GM18868 (cell line): ENCODE data around the gene ENPP3.

Experiments
- ATAC-seq: cut with Tn5 transposase; IDR thresholded peaks from one replicate; pipeline ENCODE4 v1.9.1; 2021; ENCODE audit warnings: mild to moderate bottlenecking, moderate library complexity; ENCODE audit not compliant: unreplicated experiment

Gene ENPP3

GRCh38 chr6:131642565-131642964 lies 5.5 kb downstream of the ENPP3 start:
- no peak for ATAC-seq

- no peak for ATAC-seq
Observed at GRCh38 chr6:131642987-131643611, 6.0 kb downstream of the ENPP3 start.

DNA sequence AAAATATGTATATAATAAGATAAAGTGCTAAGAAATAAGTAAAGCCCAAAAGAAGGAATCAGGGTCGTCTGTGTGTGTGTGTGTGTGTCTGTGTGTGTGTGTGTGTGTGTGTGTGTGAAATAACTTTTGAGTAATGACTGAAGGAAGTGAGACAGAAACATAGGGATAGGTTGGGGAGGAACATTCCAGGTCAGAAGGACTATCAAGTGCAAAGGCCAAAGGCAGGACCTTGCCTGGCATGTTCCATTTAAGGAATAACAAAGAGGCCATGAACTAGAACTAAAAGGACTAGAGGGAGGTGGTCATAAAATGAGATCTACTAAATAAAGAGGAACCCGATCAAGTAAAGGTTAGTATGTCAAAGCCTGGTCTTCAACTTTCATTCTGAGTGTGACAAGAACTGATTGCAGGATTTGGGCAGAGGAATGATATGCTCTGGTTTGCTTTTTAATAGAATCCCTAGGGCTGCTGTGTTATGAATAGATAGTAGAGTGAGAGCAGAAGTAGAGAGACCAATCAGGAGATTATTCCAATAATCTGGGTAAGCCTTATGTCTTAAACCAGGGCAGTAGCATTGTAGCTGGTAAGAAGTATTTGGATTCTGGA lies 6.9 kb downstream of the ENPP3 start:
- ATAC-seq: no peak

DNA sequence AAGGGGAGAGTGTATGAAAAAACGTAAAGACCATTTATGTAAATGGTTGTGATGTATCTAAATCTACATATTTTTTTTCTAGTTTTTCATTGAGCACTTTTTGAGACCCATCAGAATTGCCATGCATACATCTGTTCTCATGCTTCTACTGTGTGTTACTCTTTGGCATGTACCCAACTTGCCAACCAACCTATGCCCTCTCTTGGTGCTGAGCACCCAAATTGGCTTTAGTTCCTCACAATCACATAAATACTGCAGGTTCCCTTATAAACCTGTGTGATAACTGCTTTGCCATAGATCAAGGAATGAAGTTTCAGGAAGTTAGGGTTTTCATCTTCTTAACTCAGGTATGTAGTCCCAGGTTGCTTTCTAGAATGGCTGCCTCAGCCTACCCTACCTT lies 7.8 kb downstream of the ENPP3 start:
- no peak for ATAC-seq

DNA sequence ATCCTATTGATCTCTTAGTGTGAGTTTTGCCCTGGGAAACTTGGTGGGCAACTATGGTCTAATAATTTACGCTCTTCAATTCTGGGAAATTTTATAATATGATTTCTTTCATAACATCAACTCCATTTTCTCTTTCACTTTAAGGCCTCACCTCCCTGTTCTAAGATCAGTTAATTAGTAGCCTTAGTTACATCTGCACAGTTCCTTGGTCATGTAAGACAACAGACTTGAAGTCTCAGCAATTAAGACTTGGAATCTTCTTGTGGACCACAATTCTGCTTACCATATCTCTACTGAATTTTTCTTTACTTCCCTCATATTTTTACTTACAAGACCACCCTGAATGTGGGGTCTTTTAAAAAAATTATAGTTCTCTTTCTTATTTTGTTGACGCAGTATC lies 8.7 kb downstream of the ENPP3 start:
- no peak for ATAC-seq

- ATAC-seq: no peak
Observed at GRCh38 chr6:131646249-131646670, 9.2 kb downstream of the ENPP3 start.

DNA sequence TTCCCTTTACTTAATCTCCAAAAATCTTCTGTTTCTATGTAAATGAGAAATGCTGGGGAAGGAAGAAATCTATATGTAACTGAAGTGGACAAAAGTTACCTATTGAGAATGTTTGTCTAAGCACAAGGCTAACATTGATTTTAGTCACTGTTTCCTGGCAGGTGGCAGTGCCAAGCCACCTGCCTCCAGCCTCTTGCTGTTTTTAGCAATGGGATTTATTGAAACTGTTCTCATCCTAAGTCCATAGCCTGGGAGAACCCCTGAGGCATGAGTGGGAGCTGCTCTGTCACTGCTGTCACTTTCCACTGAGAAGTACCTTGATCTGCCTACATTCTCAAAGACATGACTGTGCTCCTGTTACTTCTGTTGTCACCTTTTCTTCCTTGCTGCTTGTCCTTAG lies 14.7 kb downstream of the ENPP3 start:
- no peak for ATAC-seq

- no peak for ATAC-seq
Observed at GRCh38 chr6:131652472-131652871, 15.4 kb downstream of the ENPP3 start.

DNA sequence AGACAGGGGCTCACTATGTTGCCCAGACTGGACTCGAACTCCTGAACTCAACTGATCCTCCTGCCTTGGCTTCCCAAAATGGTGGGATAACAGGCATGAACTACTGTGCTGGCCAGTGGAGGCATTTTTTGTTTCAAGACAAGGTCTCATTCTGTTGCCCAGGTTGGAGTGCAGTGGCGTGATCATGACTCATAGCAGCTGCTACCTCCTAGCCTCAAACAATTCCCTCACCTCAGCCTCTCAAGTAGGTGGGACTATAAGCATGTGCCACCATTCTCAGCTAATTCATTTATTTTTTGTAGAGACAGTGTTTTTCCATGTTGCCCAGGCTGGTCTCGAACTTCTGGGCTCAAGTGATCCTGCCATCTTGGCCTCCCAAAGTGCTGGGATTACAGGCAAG lies 17.2 kb downstream of the ENPP3 start:
- no peak for ATAC-seq

- ATAC-seq: no peak
Observed at GRCh38 chr6:131655387-131655786, 18.3 kb downstream of the ENPP3 start.

DNA sequence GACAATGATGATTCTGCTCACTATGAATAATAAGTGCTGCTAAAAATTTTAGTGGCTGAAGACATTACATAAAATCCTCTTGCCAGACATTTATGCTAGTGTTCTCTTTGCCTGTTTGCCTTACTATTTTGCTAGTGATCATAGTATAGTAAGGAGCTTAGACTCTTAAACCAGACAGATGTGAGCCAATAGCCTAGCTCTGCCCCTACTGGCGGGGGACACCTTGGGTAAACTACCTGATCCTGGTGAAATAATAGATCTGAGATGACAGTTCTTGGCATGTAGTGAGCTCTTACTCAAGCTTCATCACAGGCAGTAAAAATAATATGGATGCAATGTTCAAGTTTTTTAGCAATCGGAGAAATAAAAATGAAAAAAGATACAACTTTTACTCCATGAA lies 18.8 kb downstream of the ENPP3 start:
- ATAC-seq: no peak

DNA sequence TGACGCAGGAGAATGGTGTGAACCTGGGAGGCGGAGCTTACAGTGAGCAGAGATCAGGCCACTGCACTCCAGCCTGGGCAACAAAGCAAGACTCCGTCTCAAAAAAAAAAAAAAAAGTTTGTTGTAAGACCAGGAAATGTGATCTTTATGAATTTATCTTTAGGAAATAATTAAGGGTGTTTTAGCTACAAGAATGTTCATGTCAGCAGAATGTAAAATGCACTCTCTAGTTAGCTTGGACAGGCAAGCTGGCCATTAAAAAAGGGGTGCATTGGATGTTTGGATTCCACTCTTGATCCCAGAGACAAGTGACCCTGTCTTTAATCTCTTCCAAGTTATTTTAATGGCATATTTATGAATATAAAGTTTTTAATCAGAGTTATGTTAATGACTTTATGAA lies 19.6 kb downstream of the ENPP3 start:
- ATAC-seq: no peak

- no peak for ATAC-seq
Observed at GRCh38 chr6:131657222-131657621, 20.1 kb downstream of the ENPP3 start.

DNA sequence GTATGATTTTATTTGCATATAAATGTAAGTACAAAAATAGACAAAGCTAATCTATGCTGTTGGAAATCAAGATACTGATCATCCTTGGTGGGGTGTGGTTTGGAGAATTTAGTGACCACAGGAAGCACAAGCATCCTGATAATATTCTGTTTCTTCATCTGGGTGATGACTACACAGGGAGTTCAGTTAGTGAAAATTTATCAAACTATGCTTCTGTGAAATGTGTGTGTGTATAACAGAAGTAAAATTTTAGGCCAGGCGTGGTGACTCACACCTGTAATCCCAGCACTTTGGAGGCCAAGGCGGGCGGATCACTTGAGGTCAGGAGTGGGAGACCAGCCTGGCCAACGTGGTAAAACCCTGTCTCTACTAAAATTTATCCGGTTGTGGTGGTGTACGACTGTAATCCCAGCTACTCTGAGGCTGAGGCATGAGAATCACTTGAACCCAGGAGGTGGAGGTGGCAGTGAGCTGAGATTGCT lies 20.6 kb downstream of the ENPP3 start:
- no peak for ATAC-seq

GRCh38 chr6:131658287-131658686 lies 21.2 kb downstream of the ENPP3 start:
- no peak for ATAC-seq

GRCh38 chr6:131660195-131660594 lies 23.1 kb downstream of the ENPP3 start:
- peak; percentile 50 for ATAC-seq

GRCh38 chr6:131663578-131664165 lies 26.6 kb downstream of the ENPP3 start:
- ATAC-seq: no peak

- ATAC-seq: no peak
Observed at GRCh38 chr6:131669891-131670290, 32.8 kb downstream of the ENPP3 start.

- no peak for ATAC-seq
Observed at GRCh38 chr6:131673184-131673583, 36.1 kb downstream of the ENPP3 start.

DNA sequence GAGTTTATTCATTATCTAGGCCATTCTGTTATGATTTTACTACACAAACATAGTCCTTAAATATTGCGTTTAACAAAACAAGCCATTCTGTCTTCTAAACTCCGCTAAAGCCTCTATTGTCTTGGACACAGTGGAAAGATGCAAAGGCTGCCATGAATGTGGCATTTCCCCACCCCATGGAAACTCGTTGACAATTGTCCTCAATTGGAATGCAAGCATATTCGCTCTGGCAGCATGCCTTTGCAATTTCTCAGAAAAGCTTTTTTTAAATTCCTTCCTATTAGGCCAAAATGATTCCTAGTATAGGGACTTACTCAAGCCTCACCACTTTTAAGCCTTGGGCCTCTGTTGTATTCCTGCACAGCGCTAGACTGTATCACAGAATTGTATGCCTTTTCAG lies 41.3 kb downstream of the ENPP3 start:
- ATAC-seq: no peak

GRCh38 chr6:131680868-131681267 lies 43.8 kb downstream of the ENPP3 start:
- ATAC-seq: no peak

DNA sequence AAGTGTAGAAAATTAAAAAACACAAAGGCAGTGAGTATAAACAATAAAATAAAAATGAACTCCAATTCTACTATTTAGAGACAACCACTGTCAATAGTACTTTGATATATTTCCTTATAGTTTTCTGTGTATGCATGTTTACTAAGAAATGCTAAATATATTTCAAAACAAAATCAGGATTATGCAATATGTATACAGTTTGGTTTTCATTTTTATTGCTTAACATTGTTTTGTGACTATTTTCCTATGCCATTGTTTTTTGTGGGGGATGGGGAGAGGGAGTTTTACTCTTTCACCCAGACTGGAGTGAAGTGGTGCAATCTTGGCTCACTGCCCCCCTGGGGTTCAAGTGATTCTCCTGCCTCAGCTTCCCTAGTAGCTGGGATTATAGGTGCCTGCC lies 44.5 kb downstream of the ENPP3 start:
- no peak for ATAC-seq
